Measurements from ENCODE around the gene MYO15A.

MYO15A gene

GRCh38 chr17:18224387-18225120 is 116.0 kb downstream of the MYO15A start:
- DNase-seq = peak; percentile 67

- peak; percentile 98 for DNase-seq
Measured at GRCh38 chr17:18225121-18225641, 116.6 kb downstream of the MYO15A start, which contains the start of gene LLGL1. Gene LLGL1 (plus strand): TSS chr17:18225635. CDS start chr17:18225683, 48 bp downstream.

- DNase-seq = peak; percentile 64
Measured at GRCh38 chr17:18225642-18226283, 117.2 kb downstream of the MYO15A start.

GRCh38 chr17:18226284-18226945 is 117.9 kb downstream of the MYO15A start:
- no peak for DNase-seq

GRCh38 chr17:18227635-18228034 is 119.1 kb downstream of the MYO15A start:
- no peak for DNase-seq

GRCh38 chr17:18228176-18228682 is 119.7 kb downstream of the MYO15A start:
- DNase-seq = no peak

- no peak for DNase-seq
Measured at GRCh38 chr17:18229254-18229653, 120.7 kb downstream of the MYO15A start.
